ENCODE results near the gene DAPK1. TPM values are rescaled to one million over a fixed set of nuclear protein-coding genes. Genes with fewer than 3 reads are reported as not detected.

Gene DAPK1
- total RNA-seq, 1 experiment from 2014 or later = 103 TPM

DNA sequence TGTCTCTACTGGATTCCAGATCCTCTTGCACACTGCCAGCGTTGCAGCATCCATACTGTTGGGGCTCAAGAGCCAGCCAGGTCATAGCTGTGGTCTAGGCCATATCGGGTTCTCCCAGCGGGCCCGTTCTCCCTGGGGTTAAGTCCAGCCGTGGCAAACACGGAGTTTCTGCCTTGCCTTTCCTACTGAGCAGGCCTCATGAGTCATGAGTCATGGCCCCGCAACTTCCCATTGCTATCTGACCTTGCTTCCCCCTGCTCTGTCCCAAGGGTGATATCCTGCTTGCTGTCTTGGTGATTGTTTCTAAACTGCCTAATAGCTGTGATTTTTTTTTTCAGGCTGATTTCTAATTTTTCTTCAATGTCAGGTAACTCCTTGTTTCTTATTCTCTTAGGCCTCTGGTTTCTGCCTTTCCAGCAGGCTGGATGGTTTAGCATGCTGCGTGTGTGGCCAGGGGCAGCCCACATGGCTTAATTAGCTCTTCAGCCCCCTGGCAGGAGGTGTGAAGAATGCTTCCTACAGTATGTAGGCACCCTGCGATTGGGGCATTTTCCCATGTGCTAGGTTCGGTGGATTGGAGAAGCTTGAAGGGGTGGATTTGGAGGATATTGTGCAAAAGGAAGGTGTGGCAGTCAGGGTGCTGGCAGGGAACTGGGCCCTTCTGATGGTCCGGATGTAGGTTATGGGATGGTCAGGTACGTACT lies 18.7 kb downstream of the DAPK1 start:
- no peaks in the 10 kb centered on the region for H3K9me3 ChIP-seq (replicated peaks)
- no peak overlapping the region for H3K4me3 ChIP-seq
- H3K27me3 ChIP-seq (replicated peaks) = no peaks in the 10 kb centered on the region
- peak overlapping the region; percentile 63 for H3K27ac ChIP-seq
- peaks cover 43% of the 10 kb centered on the region for H3K4me1 ChIP-seq (replicated peaks)
- H3K36me3 ChIP-seq = peaks cover 96% of the 10 kb centered on the region
- DNase-seq (ENCODE audit: low read depth in 1 of 2, low spot score in 2 of 2) = peak; percentile 56 to 77

DNA sequence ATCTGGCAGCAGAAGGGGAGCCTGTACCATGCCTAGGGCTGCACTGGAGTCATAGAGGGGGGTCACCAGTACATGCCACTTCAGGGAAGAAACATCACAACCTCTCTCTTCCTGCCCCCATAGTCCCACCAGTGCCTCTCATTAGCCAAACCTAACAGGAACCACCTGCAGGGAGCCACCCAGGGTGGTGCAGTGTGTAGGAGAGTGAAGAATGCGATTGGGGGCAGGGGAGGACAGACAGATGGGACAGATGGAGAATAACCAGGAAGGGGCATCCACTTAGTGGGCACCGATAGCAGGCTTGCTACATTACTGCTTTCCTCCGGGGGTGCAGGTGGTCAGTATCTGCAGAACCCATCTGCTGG lies 19.2 kb downstream of the DAPK1 start:
- Histone ChIP-seq H3K9me3 (replicated peaks) (no peaks in the 10 kb centered on the region), H3K36me3 (peaks cover 96% of the 10 kb centered on the region), H3K4me3 (no peak overlapping the region), H3K27me3 (replicated peaks) (no peaks in the 10 kb centered on the region), H3K4me1 (replicated peaks) (peaks cover 43% of the 10 kb centered on the region), H3K27ac (peak overlapping the region; percentile 63; the same call in 1 of the 2 replicates)
- DNase-seq (ENCODE audit: low read depth in 1 of 2, low spot score in 2 of 2) = no peak

DNA sequence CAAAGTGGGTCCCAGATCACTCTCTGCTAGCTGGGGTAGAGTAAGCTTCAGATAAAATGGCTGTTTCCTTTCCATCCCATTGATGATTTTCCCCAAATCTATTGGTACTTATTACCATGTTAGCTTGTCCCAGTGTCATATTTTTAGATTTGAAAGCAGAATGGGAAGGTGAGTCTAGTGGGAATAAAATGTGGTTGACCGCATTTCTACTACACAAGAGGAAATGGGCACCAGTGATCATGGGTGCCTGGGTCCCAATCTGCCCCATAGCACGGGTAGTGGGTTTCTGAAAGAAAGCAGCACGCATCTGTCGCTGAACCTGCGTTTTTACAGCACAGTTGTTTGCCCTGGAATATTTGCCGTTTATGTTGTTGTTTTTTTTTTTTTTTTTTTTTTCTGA lies 20.1 kb downstream of the DAPK1 start:
- Histone ChIP-seq H3K27me3 (replicated peaks) (no peaks in the 10 kb centered on the region), H3K4me3 (no peak overlapping the region), H3K9me3 (replicated peaks) (no peaks in the 10 kb centered on the region), H3K4me1 (replicated peaks) (peaks cover 43% of the 10 kb centered on the region), H3K36me3 (peaks cover 96% of the 10 kb centered on the region), H3K27ac (no peak overlapping the region)
- DNase-seq (ENCODE audit: low read depth in 1 of 2, low spot score in 2 of 2) = no peak

DNA sequence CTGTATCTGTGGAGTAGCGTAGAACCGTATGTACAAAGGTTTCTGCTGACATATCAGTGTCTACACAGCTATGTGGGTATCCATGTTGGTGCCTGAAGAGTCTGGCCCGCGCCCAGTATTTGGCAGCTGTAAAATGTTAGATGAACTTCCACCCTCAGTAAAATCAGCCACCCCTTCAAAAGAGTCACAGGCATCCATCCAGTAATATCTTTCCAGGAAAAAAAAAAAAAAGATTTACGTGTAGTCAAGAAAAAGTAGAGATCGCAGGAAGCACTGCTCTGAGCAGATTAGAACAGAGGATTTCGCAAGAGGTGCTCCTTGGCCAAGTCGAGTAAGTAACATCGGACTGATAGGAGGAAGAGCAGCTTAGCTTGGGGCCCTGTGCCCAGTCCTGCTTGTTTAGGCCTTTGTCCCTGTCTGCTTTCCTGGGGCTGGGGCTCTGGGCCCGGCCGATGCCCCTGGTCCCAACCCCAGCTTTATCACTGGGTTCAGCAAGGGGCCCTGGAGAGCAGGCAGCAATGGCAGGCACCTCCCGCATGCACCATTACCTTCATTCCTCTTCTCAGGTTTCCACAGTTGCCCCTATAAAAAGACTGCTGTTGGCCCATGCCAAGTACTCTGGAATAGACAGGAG lies 21.2 kb downstream of the DAPK1 start:
- H3K9me3 ChIP-seq (replicated peaks) = no peaks in the 10 kb centered on the region
- H3K36me3 ChIP-seq = peaks cover 94% of the 10 kb centered on the region
- no peak for DNase-seq (ENCODE audit: low read depth in 1 of 2, low spot score in 2 of 2)
- H3K4me3 ChIP-seq = no peak overlapping the region
- no peaks in the 10 kb centered on the region for H3K27me3 ChIP-seq (replicated peaks)
- H3K27ac ChIP-seq = no peak overlapping the region
- H3K4me1 ChIP-seq (replicated peaks) = peaks cover 37% of the 10 kb centered on the region

DNA sequence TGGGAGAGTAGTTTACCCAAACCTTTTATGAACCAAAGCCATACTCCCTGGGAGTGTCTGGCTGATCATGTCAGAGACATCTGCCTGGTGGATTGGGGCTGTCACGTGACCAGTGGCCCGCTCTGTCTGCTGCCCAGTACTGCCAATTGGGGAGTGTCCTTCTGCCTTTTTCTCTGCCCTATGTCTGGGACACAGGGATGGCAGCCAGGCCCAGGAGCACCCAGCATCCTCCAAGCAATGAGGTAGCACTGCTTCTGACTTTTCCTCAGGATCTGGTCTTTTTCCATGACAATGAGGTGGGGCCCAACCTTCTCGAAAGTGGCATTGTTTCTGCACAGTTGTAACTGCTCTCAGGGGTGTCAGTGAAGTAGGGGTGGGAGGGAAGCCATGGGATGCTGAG lies 21.8 kb downstream of the DAPK1 start:
- DNase-seq (ENCODE audit: low read depth in 1 of 2, low spot score in 2 of 2) = no peak
- peaks cover 94% of the 10 kb centered on the region for H3K36me3 ChIP-seq
- no peak overlapping the region for H3K27ac ChIP-seq
- H3K4me3 ChIP-seq = no peak overlapping the region
- no peaks in the 10 kb centered on the region for H3K27me3 ChIP-seq (replicated peaks)
- H3K4me1 ChIP-seq (replicated peaks) = peaks cover 31% of the 10 kb centered on the region
- no peaks in the 10 kb centered on the region for H3K9me3 ChIP-seq (replicated peaks)

DNA sequence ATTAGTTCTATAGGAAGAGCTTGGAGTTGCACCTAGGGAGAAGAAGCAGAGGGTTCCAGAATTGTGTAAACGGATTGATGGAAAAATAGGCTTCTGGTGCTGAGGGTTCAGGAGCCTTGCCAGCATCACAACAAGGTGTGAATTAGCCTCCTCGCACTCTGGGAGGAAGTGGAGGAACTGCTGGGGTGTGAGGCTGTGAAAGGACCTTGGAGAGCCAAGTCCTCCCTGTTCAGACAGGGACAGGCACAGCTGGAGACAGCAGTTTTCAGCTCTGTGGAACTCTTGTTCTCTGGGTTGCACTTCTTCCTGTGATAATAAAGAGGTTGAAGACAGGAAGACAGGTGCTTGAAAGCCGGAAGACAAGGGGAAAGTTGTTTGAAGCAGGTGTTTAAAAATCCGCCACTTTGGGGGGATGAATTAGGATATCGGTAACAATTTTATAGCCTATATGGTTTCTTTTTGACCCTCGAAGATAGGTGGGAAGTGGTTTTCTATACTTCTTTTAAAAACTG lies 22.6 kb downstream of the DAPK1 start:
- H3K9me3 ChIP-seq (replicated peaks) = no peaks in the 10 kb centered on the region
- H3K4me1 ChIP-seq (replicated peaks) = peaks cover 23% of the 10 kb centered on the region
- H3K4me3 ChIP-seq = no peak overlapping the region
- H3K27me3 ChIP-seq (replicated peaks) = no peaks in the 10 kb centered on the region
- H3K27ac ChIP-seq = no peak overlapping the region
- peaks cover 94% of the 10 kb centered on the region for H3K36me3 ChIP-seq
- no peak for DNase-seq (ENCODE audit: low read depth in 1 of 2, low spot score in 2 of 2)

DNA sequence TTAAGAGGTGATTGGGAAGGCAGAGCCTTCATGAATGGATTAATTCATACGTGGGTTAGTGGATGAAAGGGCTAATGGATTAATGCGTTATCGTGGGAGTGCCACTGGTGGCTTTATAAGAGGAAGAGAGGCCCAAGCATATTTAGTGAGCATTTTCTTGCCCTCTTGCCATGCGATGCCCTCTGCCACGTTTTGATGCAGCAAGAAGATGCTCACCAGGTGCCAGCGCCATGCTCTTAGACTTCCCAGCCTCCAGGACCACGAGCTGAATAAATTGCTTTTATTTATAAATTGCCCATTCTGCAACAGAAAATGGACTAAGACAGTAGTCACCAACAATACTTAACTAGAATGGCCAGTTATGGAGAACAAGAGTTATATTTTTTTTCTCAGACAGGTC lies 24.2 kb downstream of the DAPK1 start:
- peaks cover 91% of the 10 kb centered on the region for H3K36me3 ChIP-seq
- no peaks in the 10 kb centered on the region for H3K9me3 ChIP-seq (replicated peaks)
- no peaks in the 10 kb centered on the region for H3K27me3 ChIP-seq (replicated peaks)
- no peak for DNase-seq (ENCODE audit: low read depth in 1 of 2, low spot score in 2 of 2)
- H3K4me1 ChIP-seq (replicated peaks) = peaks cover 7% of the 10 kb centered on the region
- no peak overlapping the region for H3K4me3 ChIP-seq
- no peak overlapping the region for H3K27ac ChIP-seq

DNA sequence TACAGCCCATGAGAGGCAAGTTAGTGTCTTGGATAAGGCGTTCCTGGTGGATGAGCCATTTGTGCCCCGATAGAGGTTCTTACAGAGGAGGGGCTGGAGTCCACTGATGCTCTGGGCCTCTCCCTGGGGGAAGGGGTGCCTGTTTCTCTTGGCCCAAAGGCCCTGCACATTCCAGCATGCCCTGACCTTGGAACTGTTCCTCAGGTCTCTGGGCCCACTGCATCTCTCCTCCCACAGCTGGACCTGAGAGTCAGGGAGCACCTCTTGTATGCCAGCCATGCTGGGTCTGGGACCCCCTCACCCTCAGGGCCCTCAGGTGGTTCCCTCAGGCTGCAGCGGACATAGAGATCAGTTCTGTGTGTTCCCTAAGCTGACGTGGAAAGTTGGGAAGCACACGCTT lies 26.4 kb downstream of the DAPK1 start:
- no peak for DNase-seq (ENCODE audit: low read depth in 1 of 2, low spot score in 2 of 2)
- Histone ChIP-seq H3K4me3 (no peak overlapping the region), H3K27me3 (replicated peaks) (no peaks in the 10 kb centered on the region), H3K9me3 (replicated peaks) (no peaks in the 10 kb centered on the region), H3K4me1 (replicated peaks) (no peaks in the 10 kb centered on the region), H3K27ac (no peak overlapping the region), H3K36me3 (peaks cover 89% of the 10 kb centered on the region)

DNA sequence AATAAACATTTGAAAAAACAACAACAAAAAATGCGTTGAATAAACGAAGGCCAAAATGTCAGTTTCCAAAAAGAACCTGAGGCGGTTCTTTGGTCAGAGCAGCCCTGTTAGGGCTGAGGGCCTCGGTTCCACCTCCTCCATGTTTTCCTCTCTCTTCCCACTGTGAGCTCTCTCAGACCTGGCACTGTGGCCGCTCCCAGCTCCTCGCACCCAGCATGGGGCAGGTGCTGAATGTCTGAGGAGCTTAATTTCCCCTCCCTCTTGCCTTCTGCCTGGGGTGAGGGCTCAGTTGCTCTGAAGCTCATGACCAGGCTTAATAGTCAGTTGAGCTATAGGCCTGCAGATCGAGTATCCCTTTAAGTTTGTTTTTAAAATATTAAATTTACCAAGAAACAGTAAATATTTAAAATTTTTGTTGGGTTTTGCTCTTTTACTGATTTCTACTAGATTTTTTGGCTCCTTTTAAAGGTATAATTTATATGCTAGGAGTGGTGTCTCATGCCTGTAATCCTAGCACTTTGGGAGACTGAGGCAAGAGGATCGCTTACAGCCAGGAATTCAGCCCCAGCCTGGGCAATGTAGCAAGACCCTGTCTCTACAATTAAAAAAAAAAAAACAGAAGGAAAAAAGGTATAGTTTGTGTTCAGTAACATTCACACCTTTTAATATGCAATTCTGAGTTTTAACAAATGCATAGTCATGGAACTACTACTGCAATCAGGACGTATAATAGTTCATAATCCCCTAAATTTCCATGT lies 28.1 kb downstream of the DAPK1 start:
- Histone ChIP-seq H3K9me3 (replicated peaks) (no peaks in the 10 kb centered on the region), H3K36me3 (peaks cover 89% of the 10 kb centered on the region), H3K27ac (no peak overlapping the region), H3K4me1 (replicated peaks) (no peaks in the 10 kb centered on the region), H3K4me3 (no peak overlapping the region), H3K27me3 (replicated peaks) (no peaks in the 10 kb centered on the region)
- no peak for DNase-seq (ENCODE audit: low read depth in 1 of 2, low spot score in 2 of 2)

DNA sequence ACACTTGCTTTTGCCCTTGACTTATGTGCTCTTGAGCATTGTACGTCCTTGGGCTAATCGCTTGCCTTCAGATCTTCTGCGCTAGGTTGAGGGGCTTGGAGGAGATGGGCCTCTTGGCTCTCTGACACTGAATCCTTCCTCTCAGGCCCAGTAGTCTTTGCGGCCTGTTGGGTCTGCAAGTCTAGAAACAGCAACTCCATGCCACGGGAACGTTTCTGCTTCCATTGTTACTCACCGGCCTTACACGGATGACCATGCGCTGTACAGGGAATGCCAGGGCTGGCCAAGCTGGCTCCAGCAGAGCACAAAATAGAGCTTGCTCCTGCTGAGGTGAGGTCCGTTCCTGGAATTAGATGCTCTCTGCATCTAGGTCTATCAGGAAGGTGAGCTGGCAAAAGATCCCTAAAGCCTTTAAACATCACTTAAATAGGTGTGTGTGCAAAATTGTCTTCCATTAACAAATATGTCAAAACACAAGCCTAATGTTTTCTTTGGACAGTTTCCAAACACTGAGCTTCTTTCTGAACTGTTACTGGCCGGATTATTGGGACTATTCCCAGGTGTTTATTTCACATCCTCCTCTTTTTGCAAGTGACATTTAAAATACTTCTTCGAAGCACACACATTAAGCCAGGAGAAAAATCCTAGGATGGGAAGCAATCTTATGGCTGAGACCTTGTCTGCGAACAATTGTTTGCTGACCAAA lies 29.7 kb downstream of the DAPK1 start:
- Histone ChIP-seq H3K9me3 (replicated peaks) (no peaks in the 10 kb centered on the region), H3K4me1 (replicated peaks) (peaks cover 6% of the 10 kb centered on the region; the same call in 1 of the 2 replicates), H3K27me3 (replicated peaks) (no peaks in the 10 kb centered on the region), H3K27ac (no peak overlapping the region), H3K4me3 (no peak overlapping the region), H3K36me3 (peaks cover 82% of the 10 kb centered on the region)
- DNase-seq (ENCODE audit: low read depth in 1 of 2, low spot score in 2 of 2) = no peak

DNA sequence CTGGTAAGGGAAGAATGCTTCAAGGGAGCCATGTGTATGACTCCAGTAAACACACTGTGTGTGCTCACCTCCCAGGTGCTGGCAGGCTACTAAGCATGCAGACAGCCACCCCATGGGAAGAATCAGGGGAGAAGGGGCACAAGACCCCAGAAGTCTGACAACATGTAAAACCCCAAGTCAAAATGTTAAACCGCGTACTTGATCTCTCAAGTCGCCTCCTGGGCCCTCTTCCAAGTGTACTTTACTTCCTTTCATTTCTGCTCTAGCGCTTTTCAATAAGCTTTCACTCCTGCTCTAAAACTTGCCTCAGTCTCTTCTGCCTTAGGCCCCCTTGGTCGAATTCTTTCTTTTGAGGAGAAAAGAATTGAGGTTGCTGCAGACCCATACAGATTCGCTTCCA lies 31.3 kb downstream of the DAPK1 start:
- Histone ChIP-seq H3K9me3 (replicated peaks) (no peaks in the 10 kb centered on the region), H3K4me1 (replicated peaks) (peaks cover 6% of the 10 kb centered on the region; the same call in 1 of the 2 replicates), H3K4me3 (no peak overlapping the region), H3K27ac (no peak overlapping the region), H3K27me3 (replicated peaks) (no peaks in the 10 kb centered on the region), H3K36me3 (peaks cover 76% of the 10 kb centered on the region)
- DNase-seq (ENCODE audit: low read depth in 1 of 2, low spot score in 2 of 2) = no peak

DNA sequence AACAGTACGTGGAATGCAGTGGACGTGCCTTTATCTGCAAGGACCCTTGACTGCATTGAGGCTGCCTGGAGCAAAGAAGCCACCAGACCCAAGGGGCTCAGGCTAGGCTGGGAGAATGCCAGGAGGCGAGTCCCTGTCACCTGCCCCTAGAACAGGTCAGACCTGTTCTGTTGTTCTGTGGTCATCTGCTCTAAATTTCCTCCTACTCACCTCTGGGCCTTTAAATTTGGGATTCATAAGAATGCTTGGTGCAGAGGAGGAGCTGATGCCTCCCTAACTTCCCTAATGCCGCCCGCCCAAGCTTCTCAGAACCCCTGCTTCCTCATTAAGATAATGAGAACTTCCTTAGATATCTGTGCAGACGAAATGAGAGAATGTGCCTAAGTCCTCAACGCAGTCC lies 32.0 kb downstream of the DAPK1 start:
- H3K27me3 ChIP-seq (replicated peaks) = no peaks in the 10 kb centered on the region
- no peak for DNase-seq (ENCODE audit: low read depth in 1 of 2, low spot score in 2 of 2)

DNA sequence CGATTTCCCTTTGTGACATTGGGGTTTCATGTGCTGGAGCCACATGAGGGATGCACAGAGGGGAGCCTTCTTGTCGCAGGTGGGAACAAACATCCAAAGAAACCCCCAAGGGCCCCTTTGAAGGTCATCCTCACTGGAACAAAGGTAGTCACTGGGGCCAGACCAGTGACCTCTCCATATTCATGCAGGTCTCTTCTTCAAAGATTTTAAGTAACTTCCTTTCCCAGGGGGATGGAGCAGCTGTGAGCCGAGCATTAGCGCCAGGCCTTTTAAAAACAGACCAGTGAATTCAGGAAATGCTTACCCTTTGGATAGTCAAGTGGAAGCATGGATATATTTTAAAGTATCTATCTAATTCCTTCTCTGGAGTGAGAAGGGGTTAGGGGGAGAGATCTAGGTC lies 33.0 kb downstream of the DAPK1 start:
- Histone ChIP-seq H3K27ac (no peak overlapping the region), H3K4me3 (no peak overlapping the region), H3K4me1 (replicated peaks) (peaks cover 6% of the 10 kb centered on the region; the same call in 1 of the 2 replicates), H3K36me3 (peaks cover 63% of the 10 kb centered on the region), H3K9me3 (replicated peaks) (no peaks in the 10 kb centered on the region), H3K27me3 (replicated peaks) (no peaks in the 10 kb centered on the region)
- no peak for DNase-seq (ENCODE audit: low read depth in 1 of 2, low spot score in 2 of 2)

More for the DNA sequence above, 32.0 kb downstream of the DAPK1 start:
- Histone ChIP-seq H3K27ac (no peak overlapping the region), H3K4me3 (no peak overlapping the region), H3K4me1 (replicated peaks) (peaks cover 6% of the 10 kb centered on the region; the same call in 1 of the 2 replicates), H3K36me3 (peaks cover 69% of the 10 kb centered on the region), H3K9me3 (replicated peaks) (no peaks in the 10 kb centered on the region)

Data from SJSA1 (cell line).